ENCODE measurements around the gene PCDHGA3. TPM values are rescaled to one million over a fixed set of nuclear protein-coding genes. Genes with fewer than 3 reads are reported as not detected.
A peak's percentile ranks its signal among the peaks of the same experiment; 100 is the strongest.

The PCDHGA3 gene
- total RNA-seq, 1 experiment from 2014 or later: 1.3 TPM

- H3K36me3 Mint-ChIP-seq: peaks cover 48% of the 10 kb centered on the region
- DNase-seq (ENCODE audit: low spot score) (no peak), ATAC-seq (no peak)
- H3K27ac Mint-ChIP-seq: peak overlapping the region; percentile 39
- ChIA-PET CTCF (interaction anchor here (0.6 to 4.9 kb wide), 21 partner anchors 10 to 245 kb away, joined by 3 to 46 read pairs (median 7); partner anchors contain the start of genes PCDHB10, PCDHB11, PCDHB14 and PCDHB15), POLR2A (no interaction called here)
- H3K9me3 Mint-ChIP-seq: peaks cover 33% of the 10 kb centered on the region
- peaks cover 24% of the 10 kb centered on the region for H3K4me1 Mint-ChIP-seq
- H3K27me3 Mint-ChIP-seq (ENCODE audit: low read depth): peaks cover 24% of the 10 kb centered on the region
- TF ChIP-seq ZNF425 (CRISPR knock-in tag; conservative IDR thresholded peaks at IDR 0.05): no peak
- TF ChIP-seq ATF1 (CRISPR knock-in tag; IDR thresholded peaks at IDR 0.05): no peak
- TF ChIP-seq PRRX2 (CRISPR knock-in tag; IDR thresholded peaks at IDR 0.05): no peak
- TF ChIP-seq, protein P1, sequence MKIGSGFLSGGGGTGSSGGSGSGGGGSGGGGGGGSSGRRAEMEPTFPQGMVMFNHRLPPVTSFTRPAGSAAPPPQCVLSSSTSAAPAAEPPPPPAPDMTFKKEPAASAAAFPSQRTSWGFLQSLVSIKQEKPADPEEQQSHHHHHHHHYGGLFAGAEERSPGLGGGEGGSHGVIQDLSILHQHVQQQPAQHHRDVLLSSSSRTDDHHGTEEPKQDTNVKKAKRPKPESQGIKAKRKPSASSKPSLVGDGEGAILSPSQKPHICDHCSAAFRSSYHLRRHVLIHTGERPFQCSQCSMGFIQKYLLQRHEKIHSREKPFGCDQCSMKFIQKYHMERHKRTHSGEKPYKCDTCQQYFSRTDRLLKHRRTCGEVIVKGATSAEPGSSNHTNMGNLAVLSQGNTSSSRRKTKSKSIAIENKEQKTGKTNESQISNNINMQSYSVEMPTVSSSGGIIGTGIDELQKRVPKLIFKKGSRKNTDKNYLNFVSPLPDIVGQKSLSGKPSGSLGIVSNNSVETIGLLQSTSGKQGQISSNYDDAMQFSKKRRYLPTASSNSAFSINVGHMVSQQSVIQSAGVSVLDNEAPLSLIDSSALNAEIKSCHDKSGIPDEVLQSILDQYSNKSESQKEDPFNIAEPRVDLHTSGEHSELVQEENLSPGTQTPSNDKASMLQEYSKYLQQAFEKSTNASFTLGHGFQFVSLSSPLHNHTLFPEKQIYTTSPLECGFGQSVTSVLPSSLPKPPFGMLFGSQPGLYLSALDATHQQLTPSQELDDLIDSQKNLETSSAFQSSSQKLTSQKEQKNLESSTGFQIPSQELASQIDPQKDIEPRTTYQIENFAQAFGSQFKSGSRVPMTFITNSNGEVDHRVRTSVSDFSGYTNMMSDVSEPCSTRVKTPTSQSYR (CRISPR knock-in tag; IDR thresholded peaks at IDR 0.05): no peak
- TF ChIP-seq GABPB1 (CRISPR knock-in tag; IDR thresholded peaks at IDR 0.05): no peak
- no peak for TF ChIP-seq ZNF263 (CRISPR knock-in tag; IDR thresholded peaks at IDR 0.05; ENCODE audit: low read depth)
- TF ChIP-seq CBFB (CRISPR knock-in tag; IDR thresholded peaks at IDR 0.05; ENCODE audit: low read depth): no peak
- no peak for TF ChIP-seq USF1 (CRISPR knock-in tag; IDR thresholded peaks at IDR 0.05)
- H3K4me3 Mint-ChIP-seq: peak overlapping the region; percentile 99
Measured at GRCh38 chr5:141319202-141319601, 24.4 kb upstream of the PCDHGA3 start.

GRCh38 chr5:141319699-141320098, 23.9 kb upstream of the PCDHGA3 start:
- CTCF ChIA-PET: interaction anchor here (0.5 to 4.9 kb wide), 40 partner anchors 8 to 244 kb away, joined by 3 to 46 read pairs (median 6); partner anchors contain the start of genes PCDHB10, PCDHB11, PCDHB12 and PCDHB14
- Mint-ChIP-seq H3K4me1 (peaks cover 24% of the 10 kb centered on the region), H3K27me3 (ENCODE audit: low read depth) (peaks cover 24% of the 10 kb centered on the region), H3K9me3 (peaks cover 33% of the 10 kb centered on the region), H3K36me3 (peaks cover 48% of the 10 kb centered on the region), H3K4me3 (peak overlapping the region; percentile 99), H3K27ac (peak overlapping the region; percentile 99)
- POLR2A ChIA-PET: interaction anchor here (0.8 to 1.6 kb wide), 4 partner anchors 11 to 238 kb away, joined by 3 to 5 read pairs (median 4); partner anchors contain the start of genes PCDHB15 and PCDHGA1
- ATAC-seq (no peak), DNase-seq (ENCODE audit: low spot score) (no peak)
- TF ChIP-seq JAZF1 (CRISPR knock-in tag; IDR thresholded peaks at IDR 0.05) (no peak), NR2C2 (CRISPR knock-in tag; IDR thresholded peaks at IDR 0.05) (no peak), FOXK1 (CRISPR knock-in tag; IDR thresholded peaks at IDR 0.05) (no peak), ZNF317 (CRISPR knock-in tag; IDR thresholded peaks at IDR 0.05; ENCODE audit: borderline replicate concordance, low read depth) (no peak), ELF4 (CRISPR knock-in tag; IDR thresholded peaks at IDR 0.05; ENCODE audit: low read depth) (no peak), ZNF512 (CRISPR knock-in tag; IDR thresholded peaks at IDR 0.05; ENCODE audit: borderline replicate concordance) (no peak), GTF2I (CRISPR knock-in tag; conservative IDR thresholded peaks at IDR 0.05) (no peak), FOXJ3 (CRISPR knock-in tag; IDR thresholded peaks at IDR 0.05; ENCODE audit: borderline replicate concordance) (no peak), HMGA2 (CRISPR knock-in tag; IDR thresholded peaks at IDR 0.05) (no peak), ETV6 (CRISPR knock-in tag; IDR thresholded peaks at IDR 0.05) (no peak), SOX15 (CRISPR knock-in tag; IDR thresholded peaks at IDR 0.05) (no peak), USF2 (CRISPR knock-in tag; IDR thresholded peaks at IDR 0.05) (no peak), EMX1 (CRISPR knock-in tag; IDR thresholded peaks at IDR 0.05) (no peak), TEAD1 (CRISPR knock-in tag; IDR thresholded peaks at IDR 0.05) (no peak), MXD4 (CRISPR knock-in tag; IDR thresholded peaks at IDR 0.05; ENCODE audit: borderline replicate concordance) (no peak)
- TF ChIP-seq, protein P2, sequence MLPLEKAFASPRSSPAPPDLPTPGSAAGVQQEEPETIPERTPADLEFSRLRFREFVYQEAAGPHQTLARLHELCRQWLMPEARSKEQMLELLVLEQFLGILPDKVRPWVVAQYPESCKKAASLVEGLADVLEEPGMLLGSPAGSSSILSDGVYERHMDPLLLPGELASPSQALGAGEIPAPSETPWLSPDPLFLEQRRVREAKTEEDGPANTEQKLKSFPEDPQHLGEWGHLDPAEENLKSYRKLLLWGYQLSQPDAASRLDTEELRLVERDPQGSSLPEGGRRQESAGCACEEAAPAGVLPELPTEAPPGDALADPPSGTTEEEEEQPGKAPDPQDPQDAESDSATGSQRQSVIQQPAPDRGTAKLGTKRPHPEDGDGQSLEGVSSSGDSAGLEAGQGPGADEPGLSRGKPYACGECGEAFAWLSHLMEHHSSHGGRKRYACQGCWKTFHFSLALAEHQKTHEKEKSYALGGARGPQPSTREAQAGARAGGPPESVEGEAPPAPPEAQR (CRISPR knock-in tag; IDR thresholded peaks at IDR 0.05): no peak
- TF ChIP-seq, protein P3, sequence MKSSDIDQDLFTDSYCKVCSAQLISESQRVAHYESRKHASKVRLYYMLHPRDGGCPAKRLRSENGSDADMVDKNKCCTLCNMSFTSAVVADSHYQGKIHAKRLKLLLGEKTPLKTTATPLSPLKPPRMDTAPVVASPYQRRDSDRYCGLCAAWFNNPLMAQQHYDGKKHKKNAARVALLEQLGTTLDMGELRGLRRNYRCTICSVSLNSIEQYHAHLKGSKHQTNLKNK (CRISPR knock-in tag; IDR thresholded peaks at IDR 0.05): no peak
